Right ventricle myocardium inferior (tissue), 1 donor: ENCODE measurements around the gene TAAR9. TPM values are rescaled to one million over a fixed set of nuclear protein-coding genes. Genes with fewer than 3 reads are reported as not detected.
"Not testable (repeated sequence)": the region's sequence is repeated elsewhere in the genome, so short reads cannot be mapped to it uniquely, and the experiment has no call there.

Experiments
- ATAC-seq: fragments of 200-7000 bp; cut with Tn5 transposase; one replicate; pipeline ENCODE4 v1.9.1; 2020; ENCODE audit warnings: mild to moderate bottlenecking, moderate library complexity
- DNase-seq: peaks from one replicate; pipeline ENCODE4 v3.0.0; 2021; ENCODE audit errors: missing footprints
- intact Hi-C: fragments of 100-400 bp; cut with DNase I; formaldehyde crosslinking; loops from one replicate; pipeline ENCODE4 v1.11.0; 2022
- total RNA-seq: library from RNA; stranded (reverse); fragmentation: NEBNext Ultra II Directional; extraction: Animal tissue kit (Norgen Biotek cat#: 25700); gene quantifications from one replicate; pipeline ENCODE4 v1.2.1, GENCODE V29; 2021
- donor health status: DM: no; HTN: yes; CAD: no; lungs with severe emphysema.

TAAR9 gene
- total RNA-seq, 1 donor from 2014 or later, result not detected

GRCh38 chr6:132512638-132513632 lies 25.1 kb upstream of the TAAR9 start, which contains the start of gene STX7:
TSS of gene STX7 (minus strand) at chr6:132513116. CDS start at chr6:132503530, 9,586 bp downstream.
- peak; percentile 99 for ATAC-seq
- peak; percentile 95 for DNase-seq
- intact Hi-C loops, result loop anchor here (5.0 kb wide), 1 partner anchor 299 kb away; the partner anchor contains the start of gene RPS12

GRCh38 chr6:132513831-132514545 lies 24.1 kb upstream of the TAAR9 start:
- ATAC-seq (no peak), DNase-seq (no peak)
- intact Hi-C loops, result loop anchor here (5.0 kb wide), 1 partner anchor 298 kb away; the partner anchor contains the start of gene RPS12

GRCh38 chr6:132515386-132515785 lies 22.7 kb upstream of the TAAR9 start:
- intact Hi-C loops, result no loop called here

GRCh38 chr6:132520953-132521352 lies 17.1 kb upstream of the TAAR9 start:
- ATAC-seq, result no peak
- intact Hi-C loops, result no loop called here

More at GRCh38 chr6:132515386-132515785, 22.7 kb upstream of the TAAR9 start:
- ATAC-seq, result no peak
- DNase-seq, result no peak

GRCh38 chr6:132524646-132525045 lies 13.4 kb upstream of the TAAR9 start:
- no peak for ATAC-seq
- intact Hi-C loops, result no loop called here
- no peak for DNase-seq

More at GRCh38 chr6:132520953-132521352, 17.1 kb upstream of the TAAR9 start:
- DNase-seq, result no peak

- no peak for ATAC-seq
- intact Hi-C loops, result no loop called here
- DNase-seq, result no peak
Measured at GRCh38 chr6:132525866-132526265, 12.2 kb upstream of the TAAR9 start.

GRCh38 chr6:132526461-132526860 lies 11.6 kb upstream of the TAAR9 start:
- no peak for DNase-seq
- no peak for ATAC-seq
- intact Hi-C loops, result no loop called here

GRCh38 chr6:132527791-132528190 lies 10.3 kb upstream of the TAAR9 start:
- ATAC-seq (no peak), DNase-seq (peak; percentile 28)
- intact Hi-C loops, result no loop called here

GRCh38 chr6:132530293-132530974 lies 7.6 kb upstream of the TAAR9 start:
- intact Hi-C loops, result no loop called here
- DNase-seq, result no peak
- ATAC-seq, result peak; percentile 62

- intact Hi-C loops, DNase-seq, ATAC-seq: not testable (repeated sequence)
Measured at GRCh38 chr6:132534546-132534945, 3.5 kb upstream of the TAAR9 start.

- intact Hi-C loops, result no loop called here
- DNase-seq, result no peak
Measured at GRCh38 chr6:132537145-132537544, 932 bp upstream of the TAAR9 start.

GRCh38 chr6:132544826-132545225 lies 6.7 kb downstream of the TAAR9 start:
- intact Hi-C loops, result no loop called here
- DNase-seq, result no peak
- ATAC-seq, result no peak

More at GRCh38 chr6:132537145-132537544, 932 bp upstream of the TAAR9 start:
- ATAC-seq, result no peak

GRCh38 chr6:132548746-132549463 lies 10.8 kb downstream of the TAAR9 start:
- DNase-seq (no peak), ATAC-seq (no peak)
- intact Hi-C loops, result no loop called here

GRCh38 chr6:132551214-132551613 lies 13.1 kb downstream of the TAAR9 start:
- ATAC-seq (no peak), DNase-seq (no peak)
- intact Hi-C loops, result no loop called here

GRCh38 chr6:132552372-132552771 lies 14.3 kb downstream of the TAAR9 start, which contains the start of gene TAAR8:
TSS of gene TAAR8 (plus strand) at chr6:132552672. CDS start at chr6:132552693, 21 bp downstream.
- intact Hi-C loops, result no loop called here
- ATAC-seq (no peak), DNase-seq (no peak)

GRCh38 chr6:132560087-132560486 lies 22.0 kb downstream of the TAAR9 start:
- intact Hi-C loops, DNase-seq, ATAC-seq: not testable (repeated sequence)

GRCh38 chr6:132566404-132566803 lies 28.3 kb downstream of the TAAR9 start:
- ATAC-seq (no peak), DNase-seq (no peak)
- intact Hi-C loops, result no loop called here

- ATAC-seq (no peak), DNase-seq (no peak)
- intact Hi-C loops, result no loop called here
Measured at GRCh38 chr6:132567566-132567965, 29.5 kb downstream of the TAAR9 start.
